K562 (cell line): ENCODE measurements around the gene STK4. TPM values are rescaled to one million over a fixed set of nuclear protein-coding genes. Genes with fewer than 3 reads are reported as not detected.

ENCODE experiments used
- ATAC-seq: fragments of 200-7000 bp; cut with Tn5 transposase; 3 replicates; pipeline ENCODE4 v1.9.1; 2020; ENCODE audit warnings: moderate library complexity
- BruUV-seq: library from RNA; stranded (reverse); fragments of 400-500 nt; replicated peaks from 2 replicates; lab custom pipeline; 2021; lab: Mats Ljungman, UMichigan
- CTCF ChIA-PET: fragments of 300-600 bp; formaldehyde crosslinking; extraction: SDS; loops from one replicate; lab custom pipeline; 2021; ENCODE audit warnings: low intra/inter-chr PET ratio; lab: Yijun Ruan, JAX
- POLR2A ChIA-PET: fragments of 300-600, 350-650 bp; sonication (Branson Sonifier 250); formaldehyde crosslinking; extraction: SDS; loops from one replicate; lab custom pipeline; 2021; ENCODE audit warnings: antibody characterized with exemption, inconsistent platforms; lab: Yijun Ruan, JAX
- DNase-seq, 4 experiments: peaks; one replicate each; pipeline versions ENCODE4 v3.0.0 to v3.0.0-alpha.2; 2011 to 2018; ENCODE audit warnings: low spot score in 3 of 4, mixed read lengths in 3 of 4; ENCODE audit errors: extremely low read depth in 1 of 4
- FAIRE-seq: peaks from 2 replicates; lab custom pipeline; 2011; peaks lifted over from hg19 to GRCh38; lab: Jason Lieb, UNC
- H2AFZ ChIP-seq: 2 replicates; pipeline ENCODE4 v1.6.0; 2011; ENCODE audit warnings: low read depth, low read length, control low read depth, inconsistent platforms
- H3K27ac ChIP-seq: fragments of 200-600 bp; 3 replicates; pipeline ENCODE4 v1.8.0; 2011; ENCODE audit warnings: low read depth, mild to moderate bottlenecking, control low read depth, inconsistent platforms, low read length, moderate library complexity, mixed read lengths; ENCODE audit errors: extremely low read depth
- H3K27me3 ChIP-seq, 2 experiments: fragments of 300-600 bp in 1 of 2; 2 replicates in 1 of 2; 3 replicates in 1 of 2; pipeline versions ENCODE4 v1.6.0 to v1.8.0; 2011; ENCODE audit warnings: inconsistent platforms in 2 of 2, low read length in 2 of 2, mild to moderate bottlenecking in 1 of 2, mixed read lengths in 1 of 2, moderate library complexity in 1 of 2; ENCODE audit not compliant: control insufficient read depth in 2 of 2, insufficient read depth in 2 of 2
- H3K36me3 ChIP-seq: fragments of 300-600 bp; 3 replicates; pipeline ENCODE4 v1.8.0; 2011; ENCODE audit warnings: mild to moderate bottlenecking, low read length, inconsistent platforms; ENCODE audit not compliant: control insufficient read depth, insufficient read depth
- H3K4me1 ChIP-seq, 2 experiments: fragments of 200-600 bp in 1 of 2; replicated peaks in 1 of 2; 2 replicates in 1 of 2; 3 replicates in 1 of 2; pipeline versions ENCODE4 v1.5.1 to v1.8.0; 2011; ENCODE audit warnings: inconsistent platforms in 2 of 2, low read length in 2 of 2, mild to moderate bottlenecking in 1 of 2, mixed read lengths in 1 of 2, moderate library complexity in 1 of 2; ENCODE audit not compliant: control insufficient read depth in 2 of 2, insufficient read depth in 2 of 2
- H3K4me2 ChIP-seq: 2 replicates; pipeline ENCODE4 v1.6.1; 2011; ENCODE audit warnings: low read length, control low read depth, inconsistent platforms, mixed read lengths; ENCODE audit not compliant: insufficient read depth
- H3K4me3 ChIP-seq: fragments of 200-600 bp; sonication (generic), shearing (Covaris generic); 2 replicates; pipeline ENCODE4 v1.5.1; 2016; ENCODE audit warnings: control low read depth, inconsistent platforms
- H3K79me2 ChIP-seq: fragments of 200-600 bp; 3 replicates; pipeline ENCODE4 v1.8.0; 2011; ENCODE audit warnings: low read length, inconsistent platforms; ENCODE audit not compliant: control insufficient read depth, insufficient read depth
- H3K9ac ChIP-seq, 2 experiments: 2 replicates each; pipeline versions ENCODE4 v1.6.0 to v1.6.1; 2011; ENCODE audit warnings: low read depth in 2 of 2, low read length in 2 of 2, control low read depth in 1 of 2, inconsistent platforms in 1 of 2, mild to moderate bottlenecking in 1 of 2, mixed read lengths in 1 of 2; ENCODE audit not compliant: insufficient read depth in 1 of 2
- H3K9me1 ChIP-seq: one replicate; pipeline ENCODE4 v1.6.0; 2011; ENCODE audit warnings: inconsistent platforms, mild to moderate bottlenecking, low read length, moderate library complexity; ENCODE audit not compliant: control insufficient read depth, insufficient read depth
- H3K9me3 ChIP-seq: replicated peaks from 2 replicates; pipeline ENCODE4 v1.5.1; 2011; ENCODE audit warnings: low read depth, low read length, inconsistent platforms; ENCODE audit not compliant: control insufficient read depth, insufficient read depth
- H4K20me1 ChIP-seq: replicated peaks from 2 replicates; pipeline ENCODE4 v1.6.1; 2011; ENCODE audit warnings: low read length, inconsistent platforms, mixed read lengths; ENCODE audit not compliant: control insufficient read depth, insufficient read depth
- ADNP ChIP-seq: fragments of 200-800 bp; sonication (Bioruptor generic); IDR thresholded peaks from 2 replicates; pipeline ENCODE4 v1.6.1; 2016; ENCODE audit warnings: missing genetic modification characterization, missing compliant biosample characterization
- ATF4 ChIP-seq: fragments of 450-650 bp; formaldehyde crosslinking; IDR thresholded peaks from 2 replicates; pipeline ENCODE4 v1.4.0; 2022; ENCODE audit warnings: mild to moderate bottlenecking, moderate library complexity
- C11orf30 ChIP-seq: fragments of 450-650 bp; IDR thresholded peaks from 2 replicates; pipeline ENCODE4 v1.6.1; 2016; ENCODE audit warnings: low read depth, mild to moderate bottlenecking
- ETS2 ChIP-seq: IDR thresholded peaks from 2 replicates; pipeline ENCODE4 v1.6.1; 2016; ENCODE audit warnings: borderline replicate concordance, missing genetic modification characterization, mild to moderate bottlenecking, moderate library complexity, missing compliant biosample characterization; ENCODE audit not compliant: poor library complexity, severe bottlenecking
- FOS ChIP-seq: IDR thresholded peaks from 3 replicates; pipeline ENCODE4 v1.6.1; 2011; ENCODE audit not compliant: insufficient read length; ENCODE audit errors: extremely low read depth
- NCOA4 ChIP-seq: fragments of 450-650 bp; IDR thresholded peaks from 2 replicates; pipeline ENCODE4 v1.6.1; 2018; ENCODE audit warnings: mild to moderate bottlenecking; ENCODE audit not compliant: partially characterized antibody
- NFATC3 ChIP-seq: fragments of 450-650 bp; IDR thresholded peaks from 2 replicates; pipeline ENCODE4 v1.6.1; 2017; ENCODE audit warnings: mild to moderate bottlenecking
- NFYB ChIP-seq: IDR thresholded peaks from 2 replicates; pipeline ENCODE4 v1.6.1; 2011; ENCODE audit warnings: mild to moderate bottlenecking, moderate library complexity; ENCODE audit not compliant: insufficient read length; ENCODE audit errors: extremely low read depth
- POLR2A ChIP-seq: fragments of 450-650 bp; conservative IDR thresholded peaks from 2 replicates; pipeline ENCODE4 v1.6.1; 2016
- RUNX1 ChIP-seq: sonication (generic); IDR thresholded peaks from 2 replicates; pipeline ENCODE4 v1.6.1; 2016; ENCODE audit warnings: antibody characterized with exemption, low read depth
- SIN3B ChIP-seq: fragments of 450-650 bp; IDR thresholded peaks from 2 replicates; pipeline ENCODE4 v1.6.1; 2017; ENCODE audit warnings: low read depth, mild to moderate bottlenecking, moderate library complexity
- SMARCA4 ChIP-seq: fragments of 450-650 bp; IDR thresholded peaks from 2 replicates; pipeline ENCODE4 v1.6.1; 2016
- TRIM24 ChIP-seq, 2 experiments: fragments of 450-650 bp; IDR thresholded peaks; 2 replicates each; pipeline ENCODE4 v1.6.1; 2016
- TRIM28 ChIP-seq: fragments of 450-650 bp; IDR thresholded peaks from 2 replicates; pipeline ENCODE4 v1.6.1; 2017
- TSC22D4 ChIP-seq: fragments of 450-650 bp; IDR thresholded peaks from 2 replicates; pipeline ENCODE4 v1.6.1; 2016; ENCODE audit warnings: missing genetic modification characterization, missing biosample characterization, control low read depth
- U2AF2 ChIP-seq: fragments of 200-400 bp; formaldehyde crosslinking; optimal IDR thresholded peaks from 2 replicates; pipeline ENCODE3; 2017; ENCODE audit warnings: low read depth, mild to moderate bottlenecking, low read length
- USF2 ChIP-seq: sonication (generic); formaldehyde crosslinking; IDR thresholded peaks from 2 replicates; pipeline ENCODE4 v1.5.0; 2020; ENCODE audit warnings: missing genetic modification reagents
- ZC3H4 ChIP-seq: sonication (generic); formaldehyde crosslinking; IDR thresholded peaks from 2 replicates; pipeline ENCODE4 v1.9.0; 2021; ENCODE audit warnings: missing genetic modification reagents, borderline replicate concordance
- ZNF764 ChIP-seq: fragments of 250-450 bp; sonication (Bioruptor Pico); IDR thresholded peaks from 2 replicates; pipeline ENCODE4 v1.4.0; 2020; ENCODE audit warnings: low read depth, mild to moderate bottlenecking, moderate library complexity
- WGBS: fragments of 100-300 bp; shearing (Covaris generic); methylation state at CpG from one replicate; pipeline ENCODE4 v1.1.6; 2016; ENCODE audit warnings: low coverage, mixed read lengths; ENCODE audit not compliant: insufficient coverage; ENCODE audit errors: missing lambda C conversion rate; 5-methylcytosine and 5-hydroxymethylcytosine counted together
- in situ Hi-C: fragments of 300-500 bp; cut with MboI; formaldehyde crosslinking; loops from 4 replicates; pipeline ENCODE4 v1.15.0; 2018; ENCODE audit warnings: inconsistent platforms, mixed read lengths
- intact Hi-C: fragments of 100-400 bp; cut with micrococcal nuclease; formaldehyde crosslinking; loops from 2 replicates; pipeline ENCODE4 v1.14.2; 2022
- polyA plus RNA-seq, 8 experiments: library from polyadenylated mRNA; depleted of rRNA in 4 of 8; stranded (reverse) in 5 of 8; unstranded in 3 of 8; fragments of >200 nt; fragmentation: Nextera tagmentation in 2 of 8; fragmentation: Illumina TruSeq in 1 of 8; extraction: Ambion mirVana in 2 of 8; extraction: Trizol in 1 of 8; gene quantifications; 2 replicates each; pipeline versions ENCODE4 v1.2.1 to v1.2.3, GENCODE V29; 2011 to 2014; ENCODE audit warnings: inconsistent platforms in 1 of 8, missing spikeins in 1 of 8
- total RNA-seq, 7 experiments: library from RNA; depleted of rRNA in 6 of 7; stranded (reverse); fragments of >200 nt in 6 of 7; fragmentation: Illumina TruSeq in 2 of 7; extraction: Trizol in 2 of 7; gene quantifications; 2 replicates each; pipeline versions ENCODE4 v1.2.1 to v1.2.3, GENCODE V29; 2011 to 2021; ENCODE audit warnings: low replicate concordance in 1 of 7

STK4 gene
- total and polyA plus RNA-seq, 9 of the 15 experiments (the other 6 are each of a cell fraction or from before 2014, with no cell fraction given), result 11.9 to 30.6 (median 22.2) TPM

- TF ChIP-seq U2AF2, result no peak
- TF ChIP-seq ZC3H4, result no peak
- no peak for TF ChIP-seq TRIM28
- TF ChIP-seq ATF4, result no peak
- no peak for TF ChIP-seq SIN3B
- no peak for TF ChIP-seq C11orf30
- no peak for TF ChIP-seq POLR2A
- no peak for TF ChIP-seq NFATC3
- no peak for TF ChIP-seq ADNP (tag)
- no peak for TF ChIP-seq SMARCA4
- TF ChIP-seq TSC22D4 (tag), result no peak
- TF ChIP-seq TRIM24 (IDR thresholded peaks at IDR 0.05), result no peak
- TF ChIP-seq RUNX1, result no peak
- TF ChIP-seq FOS, result no peak
- TF ChIP-seq ZNF764 (CRISPR knock-in tag), result no peak
- no peak for TF ChIP-seq NFYB
- TF ChIP-seq NCOA4, result no peak
- no peak for TF ChIP-seq ETS2
- TF ChIP-seq USF2 (CRISPR knock-in tag), result no peak
- TF ChIP-seq, all 486 proteins: peak for 0
- no peak overlapping the region for H3K4me3 ChIP-seq
- peaks cover 36% of the 10 kb centered on the region for H3K36me3 ChIP-seq
- no peak overlapping the region for H3K9ac ChIP-seq
- no peaks in the 10 kb centered on the region for H3K9me3 ChIP-seq
- H3K79me2 ChIP-seq, result no peaks in the 10 kb centered on the region; the same call in 2 of the 3 replicates
- no peaks in the 10 kb centered on the region for H3K4me1 ChIP-seq
- no peaks in the 10 kb centered on the region for H3K27me3 ChIP-seq
- DNase-seq (no peak), ATAC-seq (no peak), FAIRE-seq (no peak)
- H3K27ac ChIP-seq, result no peak overlapping the region
- POLR2A ChIA-PET, result interaction anchor here (1.8 kb wide), 1 partner anchor 9 kb away, joined by 5 read pairs; no protein-coding TSS in a partner anchor
- intact Hi-C loops, result no loop called here
- no peaks in the 10 kb centered on the region for H4K20me1 ChIP-seq
- CTCF ChIA-PET, result interaction anchor here (1.0 kb wide), 1 partner anchor 9 kb away, joined by 3 read pairs; no protein-coding TSS in a partner anchor
- BruUV-seq, result no TSS peak
- in situ Hi-C loops, result no loop called here
- H3K4me2 ChIP-seq, result no peak overlapping the region
- no peaks in the 10 kb centered on the region for H3K9me1 ChIP-seq
- no peak overlapping the region for H2AFZ ChIP-seq
- 79% methylated on average over 7 of the region's 7 CpGs for WGBS
Observed at GRCh38 chr20:45052698-45053429, 86.6 kb downstream of the STK4 start.
